ENCODE results near the gene SLC10A7.

- TF ChIP-seq CTCF (IDR thresholded peaks at IDR 0.05; ENCODE audit: low read depth, low read length): no peak
- no peak for TF ChIP-seq EZH2phosphoT487 (IDR thresholded peaks at IDR 0.05; ENCODE audit: low read depth)
These were observed 103.9 kb downstream of the SLC10A7 start for GRCh38 chr4:146417822-146418221.
